Upper lobe of left lung (tissue), 4 donors: ENCODE results near the gene ST6GALNAC3.

ENCODE experiments used
- CTCF ChIP-seq, 6 experiments: fragments of 450-650 bp in 4 of 6; fragments of 200-600 bp in 2 of 6; sonication (generic) in 2 of 6; IDR thresholded peaks; one replicate each; pipeline ENCODE4 v1.5.1; 2016 to 2019; ENCODE audit warnings: antibody characterized with exemption in 6 of 6
- POLR2A ChIP-seq, 4 donors: fragments of 450-650 bp; IDR thresholded peaks; one replicate each; pipeline ENCODE4 v1.5.1; 2016 to 2017; ENCODE audit warnings: antibody characterized with exemption in 4 of 4, mild to moderate bottlenecking in 2 of 4

GRCh38 chr1:76148460-76148859 lies 73.9 kb downstream of the ST6GALNAC3 start:
- no peak for TF ChIP-seq CTCF (IDR thresholded peaks at IDR 0.05)
- no peak for TF ChIP-seq POLR2A (IDR thresholded peaks at IDR 0.05)
